HG02588 (cell line): Measurements from ENCODE around the gene ADCYAP1R1.

Source experiments
- ATAC-seq: cut with Tn5 transposase; IDR thresholded peaks from one replicate; pipeline ENCODE4 v1.9.1; 2021; ENCODE audit warnings: mild to moderate bottlenecking, moderate library complexity; ENCODE audit not compliant: unreplicated experiment

The ADCYAP1R1 gene

DNA sequence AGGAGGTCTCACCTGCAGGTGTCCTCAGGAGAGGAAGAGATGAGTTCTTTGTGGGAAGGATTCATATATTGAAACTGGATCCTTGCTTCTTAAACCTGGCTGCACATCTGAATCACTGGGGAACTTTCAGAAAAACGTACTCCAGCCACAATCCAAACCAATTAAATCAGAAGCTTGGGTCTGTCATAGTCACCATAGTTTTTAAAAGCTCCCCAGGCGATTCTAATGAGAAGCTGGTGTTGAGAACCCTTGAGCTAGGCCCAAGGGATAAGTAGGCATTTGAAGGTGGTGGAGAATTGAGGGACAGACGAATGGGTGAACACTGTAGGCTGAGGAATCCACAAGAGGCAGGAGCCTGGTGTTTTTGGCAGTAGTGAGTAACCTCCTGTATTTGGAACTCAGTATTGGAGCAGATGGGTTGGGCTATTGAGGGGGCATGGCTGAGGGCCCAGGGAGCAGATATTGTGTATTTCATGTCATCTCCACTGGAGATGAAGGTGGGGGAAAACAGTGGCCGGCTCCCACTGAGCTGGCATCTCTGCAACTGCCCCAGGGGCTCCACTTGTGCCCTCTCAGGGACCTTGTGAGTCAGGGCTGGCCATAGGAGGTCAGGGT is 14.5 kb downstream of the ADCYAP1R1 start:
- no peak for ATAC-seq

GRCh38 chr7:31067491-31067890 is 15.4 kb downstream of the ADCYAP1R1 start:
- no peak for ATAC-seq

- ATAC-seq: no peak
Observed at GRCh38 chr7:31068006-31068675, 16.0 kb downstream of the ADCYAP1R1 start.

GRCh38 chr7:31069860-31070555 is 17.9 kb downstream of the ADCYAP1R1 start:
- no peak for ATAC-seq

- ATAC-seq: no peak
Observed at GRCh38 chr7:31070991-31071644, 19.0 kb downstream of the ADCYAP1R1 start.

DNA sequence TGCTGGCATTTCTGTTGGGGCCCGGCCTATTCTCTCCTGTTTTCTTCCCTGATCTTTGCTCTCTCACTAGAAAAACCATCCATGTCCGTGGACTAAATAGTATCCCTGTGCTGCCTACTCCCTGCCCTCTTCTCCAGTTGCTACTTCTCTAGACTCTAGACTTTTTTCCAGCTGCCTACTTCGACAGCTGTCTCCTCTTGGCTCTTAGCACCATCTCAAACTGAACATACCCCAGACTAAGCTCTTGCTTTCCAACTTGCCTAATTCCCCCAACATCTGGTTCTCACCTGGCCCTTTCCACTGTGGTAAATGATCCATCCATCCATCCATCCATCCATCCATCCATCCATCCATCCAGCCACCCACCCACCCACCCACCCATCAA is 19.5 kb downstream of the ADCYAP1R1 start:
- no peak for ATAC-seq

- ATAC-seq: no peak
Observed at GRCh38 chr7:31073326-31074119, 21.4 kb downstream of the ADCYAP1R1 start.

DNA sequence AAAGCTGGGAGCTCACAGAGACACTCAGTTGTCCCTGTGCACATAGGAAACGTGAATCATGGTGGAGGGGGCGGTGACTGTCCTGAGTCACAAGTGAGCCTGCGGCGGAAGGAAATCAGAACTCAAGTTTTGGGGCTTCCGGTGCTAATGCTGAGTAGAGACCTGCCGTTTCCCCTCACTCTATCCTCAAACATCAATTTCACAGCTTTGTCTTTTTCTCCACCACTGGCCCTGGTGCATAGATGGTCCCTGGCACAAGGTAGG is 21.9 kb downstream of the ADCYAP1R1 start:
- ATAC-seq: no peak

DNA sequence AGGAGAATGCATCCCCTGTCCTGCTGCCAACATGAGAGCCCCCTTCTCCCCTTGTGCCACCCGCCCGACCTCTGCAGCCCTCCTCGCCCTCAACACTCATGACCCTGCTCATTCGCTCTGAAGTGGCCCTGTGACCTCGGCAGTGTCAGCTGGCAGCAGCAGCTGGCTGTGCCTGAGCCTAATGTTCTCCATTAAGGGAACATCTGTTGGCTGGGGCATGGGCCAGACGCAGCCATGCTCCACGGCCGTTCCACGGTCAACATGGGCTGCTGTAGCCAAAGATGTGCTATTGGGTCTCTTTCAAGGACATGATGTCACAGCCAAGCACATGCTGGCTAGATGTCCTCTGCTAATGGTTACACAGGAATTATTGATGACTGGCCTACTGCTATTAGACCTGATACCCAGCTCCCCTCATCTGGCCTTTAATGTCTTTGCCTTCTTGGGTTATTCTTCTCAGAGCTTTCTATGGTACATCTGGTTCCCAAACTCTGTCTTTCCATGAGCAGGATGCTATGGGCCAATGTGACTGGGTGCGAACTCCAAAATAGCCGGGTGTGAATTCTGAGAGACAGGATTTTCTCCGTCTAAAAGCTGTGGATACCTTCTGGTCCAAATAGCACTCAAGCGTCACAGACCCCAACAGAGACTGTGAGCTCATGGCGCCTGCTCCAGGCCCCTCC is 22.4 kb downstream of the ADCYAP1R1 start:
- ATAC-seq: no peak

DNA sequence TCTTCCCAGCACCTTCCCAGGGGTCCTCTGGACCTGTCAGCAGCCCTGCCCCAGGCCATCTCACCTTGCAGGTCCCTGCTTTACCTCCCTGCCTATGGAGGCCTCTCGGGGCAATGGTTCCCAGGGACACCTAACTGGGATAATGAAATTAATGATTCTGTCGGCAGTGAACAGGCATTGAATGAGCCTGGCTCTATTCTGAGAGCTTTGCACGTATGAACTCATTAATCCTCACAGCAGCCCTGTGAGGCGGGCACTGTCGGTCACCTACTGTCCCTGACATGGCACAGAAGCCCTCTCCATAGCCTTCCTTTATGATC is 22.9 kb downstream of the ADCYAP1R1 start:
- no peak for ATAC-seq

DNA sequence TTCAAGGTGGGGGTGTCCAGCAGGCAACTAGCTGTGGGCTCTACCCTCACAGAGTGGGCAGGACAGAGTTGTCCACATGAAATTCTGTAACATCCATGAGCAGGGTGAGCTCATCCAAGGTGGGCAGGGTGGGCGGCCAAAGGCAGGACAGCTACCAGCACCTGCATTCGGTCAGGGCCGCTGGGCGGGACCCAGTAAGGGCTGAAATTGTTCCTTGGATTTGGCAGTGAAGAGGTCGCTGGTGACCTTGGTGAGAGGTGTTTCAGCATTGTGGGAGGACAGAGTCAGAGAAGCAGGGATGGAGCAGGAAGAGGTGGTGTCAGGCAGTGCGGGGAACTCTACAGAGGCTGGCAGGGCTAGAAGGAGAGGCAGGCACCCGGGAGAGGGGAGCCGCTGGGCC is 23.9 kb downstream of the ADCYAP1R1 start:
- no peak for ATAC-seq

GRCh38 chr7:31076641-31077310 is 24.7 kb downstream of the ADCYAP1R1 start:
- no peak for ATAC-seq

GRCh38 chr7:31077484-31078362 is 25.6 kb downstream of the ADCYAP1R1 start:
- no peak for ATAC-seq

DNA sequence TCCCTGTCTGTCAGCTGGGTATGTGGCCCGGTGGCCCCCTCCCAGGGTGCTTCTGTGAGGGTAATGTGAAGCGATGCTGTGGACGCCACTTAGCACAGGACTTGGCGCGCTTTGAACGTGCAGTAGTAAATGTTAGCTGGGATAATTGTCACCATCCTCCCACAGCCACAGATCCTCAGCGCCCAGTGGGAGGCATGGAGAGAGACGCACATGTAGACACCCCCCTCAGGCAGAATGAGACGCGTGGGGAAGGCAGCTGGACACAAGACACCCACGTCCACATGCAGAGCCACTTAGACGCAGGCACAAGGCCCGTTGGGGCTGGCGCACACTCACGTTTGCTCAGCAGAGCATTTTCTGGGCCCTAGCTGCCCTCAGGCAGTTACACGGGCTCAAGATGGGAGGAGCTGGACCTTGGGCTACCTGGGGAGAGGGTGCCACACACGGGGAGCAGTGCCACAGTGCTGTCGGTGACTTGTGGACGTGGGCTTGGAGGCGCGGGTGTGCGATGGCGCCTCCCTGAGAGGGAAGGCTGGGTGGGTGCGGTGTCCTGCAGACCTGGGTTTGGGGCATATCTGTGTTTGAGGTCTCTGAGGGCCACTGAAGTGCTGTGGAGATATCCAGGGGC is 26.4 kb downstream of the ADCYAP1R1 start:
- ATAC-seq: no peak

- no peak for ATAC-seq
Observed at GRCh38 chr7:31079126-31079823, 27.2 kb downstream of the ADCYAP1R1 start.

GRCh38 chr7:31079824-31080511 is 27.9 kb downstream of the ADCYAP1R1 start:
- ATAC-seq: no peak

- no peak for ATAC-seq
Observed at GRCh38 chr7:31080763-31081162, 28.7 kb downstream of the ADCYAP1R1 start.

DNA sequence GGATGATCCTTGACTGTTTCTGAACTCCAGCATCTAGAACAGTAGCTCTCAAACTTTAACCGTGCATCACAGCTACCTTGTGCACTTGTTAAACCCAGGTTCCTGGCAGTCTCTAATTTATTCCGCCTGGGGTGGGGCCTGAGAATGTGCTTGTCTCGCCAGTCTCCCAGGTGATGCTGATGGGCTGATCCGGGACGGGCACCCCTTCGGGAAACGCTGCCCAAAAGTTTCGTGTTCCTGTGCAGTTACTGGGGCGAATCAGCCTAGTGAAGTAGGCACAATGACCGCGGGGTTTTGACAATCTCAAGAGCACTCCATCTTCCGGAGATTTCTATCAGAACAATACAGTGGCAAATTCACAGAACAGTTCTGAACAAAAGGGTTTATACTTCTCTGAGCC is 29.9 kb downstream of the ADCYAP1R1 start:
- ATAC-seq: no peak
